Activated CD4-positive, alpha-beta T cell treated with anti-CD3 and anti-CD28 coated beads for 36 hours (primary cell): ENCODE measurements around the gene TET3. TPM values are rescaled to one million over a fixed set of nuclear protein-coding genes. Genes with fewer than 3 reads are reported as not detected.

ENCODE experiments used
- ATAC-seq: fragments of 200-7000 bp; cut with Tn5 transposase; one replicate; pipeline ENCODE4 v1.10.0; 2021; ENCODE audit warnings: mild to moderate bottlenecking, moderate library complexity
- CTCF ChIA-PET: fragments of 350-600 bp; sonication (Branson Sonifier 250); formaldehyde crosslinking; loops from one replicate; lab custom pipeline; 2021; ENCODE audit warnings: antibody characterized with exemption; lab: Charles Lee
- POLR2A ChIA-PET: fragments of 350-600 bp; sonication (Branson Sonifier 250); formaldehyde crosslinking; loops from one replicate; lab custom pipeline; 2021; ENCODE audit warnings: antibody characterized with exemption, inconsistent platforms; lab: Charles Lee
- DNase-seq: peaks from one replicate; pipeline ENCODE4 v3.0.0-alpha.2; 2020
- H3K27ac Mint-ChIP-seq: one replicate; pipeline ENCODE4 v1.8.0; 2021; ENCODE audit warnings: mixed read lengths
- H3K27me3 Mint-ChIP-seq: one replicate; pipeline ENCODE4 v1.8.0; 2021; ENCODE audit warnings: mixed read lengths
- H3K36me3 Mint-ChIP-seq: one replicate; pipeline ENCODE4 v1.8.0; 2021; ENCODE audit warnings: low read depth, mixed read lengths
- H3K4me1 Mint-ChIP-seq: one replicate; pipeline ENCODE4 v1.8.0; 2021; ENCODE audit warnings: mixed read lengths
- H3K4me3 Mint-ChIP-seq: one replicate; pipeline ENCODE4 v1.8.0; 2021; ENCODE audit warnings: mild to moderate bottlenecking, moderate library complexity, mixed read lengths
- H3K9me3 Mint-ChIP-seq: one replicate; pipeline ENCODE4 v1.8.0; 2021; ENCODE audit warnings: low read depth, mixed read lengths
- intact Hi-C, 2 experiments: fragments of 100-400 bp; cut with DNase I in 1 of 2; cut with micrococcal nuclease in 1 of 2; formaldehyde crosslinking; loops; one replicate each; pipeline versions ENCODE4 v1.14.2 to v1.15.1; 2022 to 2024; cut with DNase I, micrococcal nuclease
- total RNA-seq, 2 experiments: library from RNA; stranded (reverse); gene quantifications; one replicate each; pipeline ENCODE4 v1.2.3, GENCODE V29; 2021

The TET3 gene
- total RNA-seq, 2 experiments from 2014 or later, result 15.0 to 17.3 TPM

GRCh38 chr2:74031221-74031620 lies 46.5 kb downstream of the TET3 start:
- no peaks in the 10 kb centered on the region for H3K9me3 Mint-ChIP-seq
- H3K27me3 Mint-ChIP-seq, result no peaks in the 10 kb centered on the region
- ATAC-seq, result no peak
- intact Hi-C loops, result loop anchor here (2.0 to 5.0 kb wide), 2 partner anchors 44 to 104 kb away; partner anchors contain the start of gene DGUOK (in 1 of the 2)
- CTCF ChIA-PET, result interaction anchor here (0.6 to 1.7 kb wide), 4 partner anchors 30 to 92 kb away, joined by 3 to 6 read pairs (median 4); no protein-coding TSS in a partner anchor
- peaks cover 73% of the 10 kb centered on the region for H3K4me1 Mint-ChIP-seq
- POLR2A ChIA-PET, result interaction anchor here (0.6 to 0.7 kb wide), 2 partner anchors 10 to 331 kb away, joined by 4 to 5 read pairs; no protein-coding TSS in a partner anchor
- H3K4me3 Mint-ChIP-seq, result peak overlapping the region; percentile 67
- DNase-seq, result no peak
- peak overlapping the region; percentile 85 for H3K27ac Mint-ChIP-seq
- H3K36me3 Mint-ChIP-seq, result peaks cover 12% of the 10 kb centered on the region

- peak overlapping the region; percentile 85 for H3K27ac Mint-ChIP-seq
- H3K36me3 Mint-ChIP-seq, result peaks cover 12% of the 10 kb centered on the region
- no peaks in the 10 kb centered on the region for H3K27me3 Mint-ChIP-seq
- no peak for DNase-seq
- no peak for ATAC-seq
- ChIA-PET CTCF (interaction anchor here (0.6 to 1.7 kb wide), 6 partner anchors 15 to 1039 kb away, joined by 3 to 6 read pairs (median 4); no protein-coding TSS in a partner anchor), POLR2A (interaction anchor here (0.6 kb wide), 2 partner anchors 11 to 37 kb away, joined by 4 to 7 read pairs; no protein-coding TSS in a partner anchor)
- peaks cover 75% of the 10 kb centered on the region for H3K4me1 Mint-ChIP-seq
- intact Hi-C loops, result loop anchor here (2.0 to 5.0 kb wide), 2 partner anchors 45 to 105 kb away; partner anchors contain the start of gene DGUOK (in 1 of the 2)
- H3K9me3 Mint-ChIP-seq, result no peaks in the 10 kb centered on the region
- H3K4me3 Mint-ChIP-seq, result peak overlapping the region; percentile 67
These were observed 47.2 kb downstream of the TET3 start for GRCh38 chr2:74031959-74032287.

GRCh38 chr2:74033375-74033774 lies 48.7 kb downstream of the TET3 start:
- ChIA-PET CTCF (interaction anchor here (1.0 to 1.5 kb wide), 2 partner anchors 18 to 94 kb away, joined by 3 read pairs; no protein-coding TSS in a partner anchor), POLR2A (no interaction called here)
- Mint-ChIP-seq H3K27ac (peak overlapping the region; percentile 85), H3K9me3 (no peaks in the 10 kb centered on the region), H3K27me3 (no peaks in the 10 kb centered on the region), H3K4me3 (peak overlapping the region; percentile 67), H3K36me3 (peaks cover 2% of the 10 kb centered on the region), H3K4me1 (peaks cover 85% of the 10 kb centered on the region)
- no peak for DNase-seq
- intact Hi-C loops, result loop anchor here in 1 of 2 experiments (5.0 kb wide), 1 partner anchor 106 kb away; the partner anchor contains the start of gene DGUOK
- ATAC-seq, result no peak

Other genes starting within 250 kb of the TET3 start
- gene TPRKB, start 247.6 kb upstream of the TET3 start, total RNA-seq, result 10 to 100 TPM; 23.3 to 35.3 TPM
- 10 to 100 TPM; 27.6 to 33.5 TPM for gene DUSP11, start 204.8 kb upstream of the TET3 start, total RNA-seq
- not detected for gene C2orf78, start 200.7 kb upstream of the TET3 start, total RNA-seq
- gene STAMBP, start 155.9 kb upstream of the TET3 start, total RNA-seq, result 100 to 1,000 TPM; 104 to 111 TPM
- gene ACTG2, start 91.9 kb upstream of the TET3 start, total RNA-seq, result under 1 TPM in 1 of 2 experiments, not detected in 1; 0.14 TPM
- gene DGUOK, start 58.0 kb upstream of the TET3 start, total RNA-seq, result 100 to 1,000 TPM in 1 of 2 experiments, 10 to 100 TPM in 1; 97.6 to 119 TPM
- gene BOLA3, start 163.0 kb downstream of the TET3 start, total RNA-seq, result 100 to 1,000 TPM; 119 to 130 TPM
- 100 to 1,000 TPM in 1 of 2 experiments, 10 to 100 TPM in 1; 96.6 to 149 TPM for gene MOB1A, start 194.0 kb downstream of the TET3 start, total RNA-seq
- gene MTHFD2, start 213.7 kb downstream of the TET3 start, total RNA-seq, result 100 to 1,000 TPM; 411 to 453 TPM